NCI-H187 (cell line): ENCODE measurements around the gene SPECC1.
"Not testable (repeated sequence)": the region's sequence is repeated elsewhere in the genome, so short reads cannot be mapped to it uniquely, and the experiment has no call there.

ENCODE experiments used
- DNase-seq, 2 experiments: peaks; one replicate each; lab custom pipeline; 2025; lab: John Stamatoyannopoulos, UW

The SPECC1 gene

DNA sequence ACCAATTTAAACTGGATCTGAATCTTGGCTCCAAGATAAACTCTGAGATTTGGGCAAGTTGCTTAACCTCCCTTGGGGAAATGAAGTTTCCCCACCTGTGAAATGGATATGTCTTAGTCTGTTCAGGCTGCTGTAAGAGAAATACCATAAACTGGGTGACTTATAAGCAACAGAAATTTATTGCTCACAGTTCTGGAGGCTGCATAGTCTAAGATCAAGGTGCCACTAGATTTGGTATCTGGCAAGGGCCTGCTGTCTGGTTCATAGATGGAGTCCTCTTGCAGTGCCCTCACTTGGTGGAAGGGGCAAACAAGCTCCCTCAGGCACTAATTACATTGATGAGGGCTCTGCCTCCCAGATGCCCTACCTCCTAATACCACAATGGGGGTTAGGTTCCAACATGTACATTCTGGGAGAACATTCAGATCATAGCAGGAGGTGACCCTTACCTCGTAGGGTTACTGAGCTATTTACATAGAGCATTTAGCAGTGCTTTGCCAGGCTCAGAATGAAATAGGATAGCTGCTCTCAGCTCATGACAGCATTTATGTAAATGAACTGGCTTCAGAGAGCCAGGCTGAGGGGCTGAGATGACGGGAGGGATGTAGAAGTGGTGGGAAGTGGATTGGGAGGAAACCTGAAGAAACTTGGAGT is 83.9 kb downstream of the SPECC1 start:
- peak in 1 of 2 experiments; percentile 42 for DNase-seq

DNA sequence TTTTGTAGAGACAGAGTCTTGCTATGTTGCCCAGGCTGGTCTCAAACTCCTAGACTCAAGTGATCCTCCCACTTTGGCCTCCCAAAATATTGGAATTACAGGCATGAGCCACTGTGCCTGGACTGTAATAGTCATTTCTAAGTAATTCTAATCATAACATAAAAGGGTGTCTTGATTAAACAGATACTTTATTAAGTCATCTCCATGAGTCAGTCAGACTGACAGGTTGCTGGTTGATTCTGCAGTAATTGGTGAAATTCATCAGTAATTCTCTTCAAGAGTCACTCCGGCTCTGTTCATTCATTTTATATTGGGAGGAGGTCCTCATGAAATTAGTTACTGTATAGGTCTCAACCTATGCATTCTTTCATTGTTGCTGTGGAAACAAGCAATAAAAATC is 85.6 kb downstream of the SPECC1 start:
- DNase-seq = no peak

DNA sequence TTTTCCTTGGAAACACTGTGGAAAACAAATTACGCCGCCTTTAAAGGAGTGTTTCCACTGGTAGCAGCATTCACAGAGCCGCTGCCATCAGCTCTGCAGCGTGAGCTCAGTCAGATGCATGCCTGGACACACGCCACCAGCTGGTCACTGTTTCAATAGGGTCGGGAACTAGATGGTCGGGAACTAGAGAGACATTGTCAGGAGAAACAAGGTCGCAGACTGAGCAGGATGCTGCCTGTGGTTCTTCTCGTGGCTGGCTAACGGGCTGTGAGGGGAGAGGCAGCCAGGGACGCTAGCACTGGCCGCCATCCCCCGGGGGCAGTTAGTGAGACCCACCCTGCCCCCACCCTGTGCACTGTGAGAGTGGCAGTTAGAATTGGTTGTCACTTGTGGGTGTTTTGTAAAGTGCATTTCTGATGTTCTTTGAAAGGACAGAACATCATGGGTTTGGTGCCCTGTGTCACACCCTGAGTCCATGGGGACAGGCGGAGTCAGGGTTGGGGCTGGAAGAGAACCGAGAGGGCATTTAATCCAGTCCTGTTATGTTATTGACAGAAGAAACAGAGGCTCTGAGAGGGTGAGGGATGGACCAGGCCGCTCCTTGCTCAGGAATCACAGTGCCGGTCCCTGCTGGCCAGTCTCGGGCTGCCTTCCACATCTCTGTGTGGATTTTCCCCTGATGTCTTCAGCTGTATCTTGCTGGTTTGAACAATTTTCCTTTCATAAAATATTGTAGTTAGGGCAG is 86.3 kb downstream of the SPECC1 start:
- peak in 1 of 2 experiments; percentile 17 for DNase-seq

DNA sequence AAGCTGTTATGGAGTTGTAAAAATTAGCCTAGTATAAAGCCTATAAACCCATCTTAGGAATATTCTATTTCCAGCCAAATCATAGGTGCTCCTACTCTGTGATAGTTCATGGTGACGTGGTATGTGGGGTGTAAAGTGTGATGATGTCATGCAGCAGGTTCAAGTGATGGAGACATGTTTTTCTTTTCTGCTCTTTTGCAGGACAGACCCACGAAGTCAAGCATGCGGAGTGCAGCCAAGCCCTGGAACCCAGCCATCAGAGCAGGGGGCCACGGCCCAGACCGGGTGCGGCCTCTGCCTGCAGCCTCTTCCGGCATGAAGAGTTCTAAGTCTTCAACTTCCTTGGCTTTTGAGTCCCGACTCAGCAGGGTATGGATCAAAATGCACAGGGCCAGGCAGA is 87.3 kb downstream of the SPECC1 start:
- no peak for DNase-seq

DNA sequence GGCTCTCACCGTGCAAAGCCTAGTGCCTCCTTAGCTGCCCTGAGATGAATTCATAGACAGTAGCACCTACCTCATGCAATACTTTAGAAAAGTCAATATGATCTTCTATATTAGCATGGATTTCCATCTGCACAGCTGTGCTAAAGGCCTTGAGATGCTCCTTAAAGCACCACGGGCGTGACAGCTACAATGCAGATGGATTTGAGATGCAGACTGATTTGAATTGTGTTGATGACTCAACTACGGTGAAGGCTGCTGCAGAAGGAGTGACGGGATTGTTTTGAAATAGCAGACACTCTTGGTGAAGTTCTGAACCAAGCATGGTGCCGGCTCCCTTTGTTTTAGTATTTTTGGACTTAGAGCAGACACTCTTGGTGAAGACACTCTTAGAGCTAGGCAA is 88.2 kb downstream of the SPECC1 start:
- DNase-seq = no peak

DNA sequence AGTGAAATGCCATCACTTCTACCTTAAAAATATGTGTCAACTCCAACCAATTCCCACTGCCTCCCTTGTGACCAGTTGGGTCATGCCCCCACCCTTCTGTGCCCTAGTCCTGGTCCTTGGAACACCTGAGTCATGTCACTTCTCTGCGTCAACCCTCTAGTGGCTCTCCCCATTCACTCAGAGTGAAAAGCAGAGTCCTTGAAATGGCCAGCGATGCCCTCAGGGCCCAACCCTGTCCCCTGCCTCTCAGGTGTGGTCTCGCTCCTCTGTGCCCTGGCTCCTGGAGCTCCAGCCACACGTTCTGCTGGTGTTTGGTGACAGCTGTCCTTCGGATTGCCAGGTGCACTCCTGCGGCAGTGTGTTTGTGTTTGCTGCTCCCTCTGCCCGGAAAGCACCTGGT is 89.2 kb downstream of the SPECC1 start:
- DNase-seq = no peak

DNA sequence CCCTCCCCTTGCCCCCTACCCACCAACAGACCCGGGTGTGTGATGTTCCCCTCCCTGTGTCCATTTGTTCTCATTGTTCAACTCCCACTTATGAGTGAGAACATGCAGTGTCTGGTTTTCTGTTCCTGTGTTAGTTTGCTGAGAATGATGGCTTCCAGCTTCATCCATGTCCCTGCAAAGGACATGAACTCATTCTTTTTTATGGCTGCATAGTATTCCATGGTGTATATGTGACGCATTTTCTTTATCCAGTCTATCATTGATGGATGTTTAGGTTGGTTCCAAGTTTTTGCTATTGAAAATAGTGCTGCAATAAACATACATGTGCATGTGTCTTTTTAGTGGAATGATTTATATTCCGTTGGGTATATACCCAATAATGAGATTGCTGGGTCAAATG is 91.6 kb downstream of the SPECC1 start:
- not testable (repeated sequence) for DNase-seq

DNA sequence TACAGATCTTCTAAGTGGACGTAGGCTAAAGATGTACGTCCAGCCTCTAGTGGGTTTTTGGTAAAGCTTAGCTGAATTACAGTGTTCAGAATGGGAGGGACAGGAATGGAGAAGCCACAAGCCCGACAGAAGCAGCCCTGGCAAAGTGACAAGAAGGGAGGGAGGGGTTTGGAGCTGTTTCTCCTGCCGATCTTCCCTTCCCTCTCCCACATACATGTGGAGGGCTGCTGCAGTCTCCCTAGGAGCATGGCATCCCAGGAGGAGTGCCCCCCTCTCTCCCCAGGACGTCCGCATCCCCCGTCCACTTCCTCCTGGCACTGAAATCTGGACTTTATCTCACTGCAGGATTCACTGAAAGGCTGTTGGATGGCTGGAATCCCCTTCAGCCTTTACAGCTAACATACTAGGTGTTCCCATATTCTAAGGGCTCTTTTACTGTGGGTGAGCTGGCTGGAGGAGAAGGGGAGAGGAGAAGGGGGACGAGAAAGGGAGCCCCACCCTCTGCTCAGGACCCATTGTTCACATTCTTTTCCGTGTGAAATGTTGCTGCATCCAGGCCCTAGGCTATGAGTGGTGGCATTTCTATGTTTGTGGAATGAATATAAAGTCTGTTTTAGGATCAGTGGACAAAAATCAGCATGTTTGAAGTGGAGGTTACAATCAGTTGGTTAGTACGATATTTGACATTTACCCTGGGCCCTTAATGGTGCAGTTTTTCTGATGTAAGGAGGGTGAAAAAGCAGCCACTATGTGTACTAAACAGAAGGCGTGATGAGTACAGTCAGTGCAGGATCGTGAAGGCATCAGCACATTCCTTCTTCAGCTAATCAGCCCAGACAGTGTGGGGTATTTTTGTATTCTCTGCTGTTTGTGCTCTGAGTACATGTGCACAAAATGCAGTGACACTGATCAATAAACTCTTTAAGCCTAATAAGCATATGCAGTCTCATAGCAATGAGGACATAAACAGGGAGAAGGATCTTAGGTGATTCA is 94.6 kb downstream of the SPECC1 start:
- DNase-seq = no peak

DNA sequence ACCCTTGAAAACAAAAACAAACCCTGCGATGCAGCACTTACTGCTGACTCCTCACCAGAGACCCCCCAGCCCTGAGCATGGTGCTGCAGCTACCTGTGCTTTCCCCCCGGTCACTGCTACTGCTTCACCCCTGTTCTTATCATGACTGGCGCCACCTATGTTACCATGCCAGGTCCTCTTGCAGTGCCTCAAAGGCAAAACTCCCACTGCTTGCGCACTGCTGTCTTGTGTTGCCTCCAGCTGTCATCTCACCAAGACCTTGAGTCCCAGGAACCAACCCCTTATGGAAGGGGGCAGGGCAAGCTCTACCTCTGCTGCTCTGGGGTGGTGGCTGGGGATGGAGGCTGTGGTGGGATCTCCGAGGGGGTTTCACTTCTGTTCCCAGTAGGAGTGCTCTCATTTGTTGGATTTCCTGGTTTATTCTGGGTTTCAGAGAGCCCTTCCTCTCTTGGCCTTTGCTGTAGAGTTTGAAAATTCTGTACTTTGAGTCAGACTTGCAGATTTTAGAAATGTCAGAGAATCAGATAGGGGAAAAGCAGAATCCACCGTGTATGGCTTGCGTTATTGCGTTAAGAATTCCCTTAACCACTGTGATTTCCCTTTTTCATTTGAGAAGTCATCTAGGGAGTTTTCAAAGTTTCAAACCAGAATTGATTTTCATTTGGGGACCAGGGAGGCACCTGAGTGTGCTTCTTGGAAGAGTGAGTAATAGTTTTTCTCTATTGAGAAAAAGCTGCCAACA is 96.6 kb downstream of the SPECC1 start:
- DNase-seq = no peak

DNA sequence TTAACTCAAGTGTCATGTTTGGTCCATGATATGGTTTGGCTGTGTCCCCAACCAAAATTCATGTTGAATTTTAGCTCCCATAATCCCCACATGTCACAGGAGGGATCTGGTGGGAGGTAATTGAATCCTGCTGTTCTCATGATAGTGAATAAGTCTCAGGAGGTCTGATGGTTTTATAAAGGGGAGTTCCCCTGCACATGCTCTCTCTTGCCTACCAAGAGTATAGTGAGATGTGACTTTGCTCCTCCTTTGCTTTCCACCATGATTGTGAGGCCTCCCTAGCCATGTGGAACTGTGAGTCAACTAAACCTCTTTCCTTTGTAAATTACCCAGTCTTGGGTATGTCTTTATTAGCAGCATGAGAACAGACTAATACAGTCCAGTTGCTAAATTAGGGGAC is 97.3 kb downstream of the SPECC1 start:
- not testable (repeated sequence) for DNase-seq

DNA sequence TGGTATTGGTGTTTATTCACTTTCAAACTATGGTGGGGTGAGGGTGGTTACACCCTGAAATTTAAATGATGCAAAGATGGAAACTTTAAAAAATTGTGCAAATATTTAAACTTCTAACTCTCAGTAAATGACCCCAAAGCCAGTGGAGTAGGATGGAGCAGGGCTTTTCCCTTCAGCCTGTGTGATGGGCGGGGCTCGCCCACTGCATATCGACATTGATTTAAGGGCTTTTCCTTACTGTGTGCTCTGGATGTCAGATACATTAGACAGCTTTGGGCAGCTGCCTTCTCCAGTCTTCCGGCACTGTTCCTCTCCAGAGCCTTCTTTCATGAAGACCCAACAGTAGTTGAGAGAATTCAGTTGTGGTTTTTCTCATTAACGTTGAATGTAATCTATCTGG is 99.9 kb downstream of the SPECC1 start:
- DNase-seq = no peak

DNA sequence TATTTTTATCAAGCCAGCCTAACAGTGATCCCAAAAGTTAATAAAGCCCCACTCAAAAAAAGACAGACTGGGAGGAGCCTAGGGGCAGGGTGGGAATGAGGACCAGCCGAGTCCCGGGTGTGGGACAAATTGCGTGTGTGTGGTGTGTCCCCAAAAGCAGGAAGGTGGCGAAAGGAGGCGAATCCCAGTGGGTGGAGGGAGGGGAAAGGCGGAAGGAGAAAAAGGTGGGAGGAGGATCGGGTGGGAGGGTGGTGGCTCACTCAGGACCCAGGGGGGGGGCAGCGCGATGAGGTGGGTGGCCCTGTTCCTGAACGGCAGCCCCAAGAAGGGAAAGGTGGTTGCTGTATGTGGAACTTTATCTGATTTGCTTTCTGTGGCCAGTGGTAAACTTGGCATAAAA is 102.4 kb downstream of the SPECC1 start:
- DNase-seq = no peak

DNA sequence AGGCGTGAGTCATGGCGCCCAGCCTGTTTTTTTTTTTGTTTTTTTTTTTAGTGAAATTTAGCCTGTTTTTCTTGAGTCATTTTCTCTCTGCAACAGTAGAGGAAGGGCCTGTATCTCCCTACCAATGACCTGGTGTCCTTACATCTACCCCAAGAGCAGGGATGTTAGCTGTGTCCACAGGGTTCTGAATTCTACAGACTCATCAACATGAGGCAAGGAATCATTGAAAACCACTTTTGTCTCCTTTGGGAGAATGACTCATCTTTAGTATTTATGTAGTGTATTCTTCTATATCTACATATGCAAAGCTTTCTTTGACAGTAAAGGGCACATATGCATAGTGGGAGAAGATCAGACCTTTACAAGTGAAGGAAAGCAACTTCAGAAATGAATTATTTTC is 105.3 kb downstream of the SPECC1 start:
- DNase-seq = no peak

DNA sequence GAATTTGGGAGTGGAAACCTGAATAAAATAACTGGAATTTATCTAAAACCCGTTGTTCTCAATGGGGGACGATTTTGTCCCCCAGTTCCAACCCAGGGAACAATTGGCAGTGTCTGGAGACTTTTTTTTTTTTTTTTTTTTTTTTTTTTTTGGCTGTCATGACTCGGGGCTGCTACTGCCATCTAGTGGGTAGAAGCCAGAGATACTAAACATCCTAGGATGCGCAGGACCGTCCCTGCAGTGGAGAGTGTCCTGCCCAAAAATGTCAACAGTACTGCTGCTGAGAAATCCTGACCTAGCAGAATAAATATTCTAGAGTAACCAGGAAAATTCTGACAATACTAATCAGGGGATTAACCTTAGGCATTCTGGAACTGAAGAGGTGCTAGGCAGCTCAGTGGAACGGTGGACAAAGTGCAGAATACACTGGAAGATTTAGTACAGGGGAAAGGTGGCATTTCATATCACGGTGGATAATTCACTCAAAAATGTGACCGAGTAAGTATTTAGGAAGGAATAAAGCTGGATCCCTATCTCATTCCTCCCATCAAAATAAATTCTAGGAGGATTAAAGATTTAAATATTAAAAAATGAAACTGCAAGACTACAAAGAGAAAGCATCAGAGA is 107.6 kb downstream of the SPECC1 start:
- no peak for DNase-seq

DNA sequence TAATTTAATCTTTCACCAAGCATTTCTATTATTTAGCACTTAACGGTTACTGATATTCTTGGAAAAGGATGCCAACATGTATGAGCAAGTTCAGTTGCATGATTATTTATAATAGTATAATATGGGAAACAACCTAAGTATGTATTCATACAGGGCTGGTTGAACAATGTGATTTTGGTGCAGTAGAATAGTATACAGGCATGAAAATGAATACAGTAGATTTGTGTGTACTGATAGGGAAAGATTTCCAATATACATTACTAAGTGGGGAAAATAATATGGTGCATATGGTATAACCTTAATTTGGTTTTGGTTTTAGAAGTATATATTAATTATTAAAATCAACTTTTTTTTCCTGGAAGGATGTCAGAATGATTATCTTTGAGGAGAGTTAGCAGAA is 109.1 kb downstream of the SPECC1 start:
- no peak for DNase-seq

DNA sequence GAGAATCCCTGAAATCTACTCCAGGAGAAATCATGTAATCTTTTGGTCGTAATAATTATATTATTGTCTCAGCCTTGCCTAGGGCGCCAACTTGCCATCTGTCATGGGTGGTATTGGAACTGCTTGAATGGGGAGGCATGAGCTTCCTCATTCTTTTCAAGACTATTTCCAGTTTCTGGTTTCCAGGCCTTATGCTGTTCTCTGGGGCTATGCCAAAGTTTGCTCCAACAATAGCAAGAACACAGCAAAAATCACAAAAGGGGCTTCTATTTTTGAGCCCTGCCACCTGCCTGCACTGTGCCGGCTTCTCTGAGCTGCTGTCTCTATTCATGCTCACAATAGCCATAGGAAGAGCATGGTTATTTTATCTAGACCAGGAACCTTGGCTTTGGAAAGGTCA is 111.7 kb downstream of the SPECC1 start:
- no peak for DNase-seq

DNA sequence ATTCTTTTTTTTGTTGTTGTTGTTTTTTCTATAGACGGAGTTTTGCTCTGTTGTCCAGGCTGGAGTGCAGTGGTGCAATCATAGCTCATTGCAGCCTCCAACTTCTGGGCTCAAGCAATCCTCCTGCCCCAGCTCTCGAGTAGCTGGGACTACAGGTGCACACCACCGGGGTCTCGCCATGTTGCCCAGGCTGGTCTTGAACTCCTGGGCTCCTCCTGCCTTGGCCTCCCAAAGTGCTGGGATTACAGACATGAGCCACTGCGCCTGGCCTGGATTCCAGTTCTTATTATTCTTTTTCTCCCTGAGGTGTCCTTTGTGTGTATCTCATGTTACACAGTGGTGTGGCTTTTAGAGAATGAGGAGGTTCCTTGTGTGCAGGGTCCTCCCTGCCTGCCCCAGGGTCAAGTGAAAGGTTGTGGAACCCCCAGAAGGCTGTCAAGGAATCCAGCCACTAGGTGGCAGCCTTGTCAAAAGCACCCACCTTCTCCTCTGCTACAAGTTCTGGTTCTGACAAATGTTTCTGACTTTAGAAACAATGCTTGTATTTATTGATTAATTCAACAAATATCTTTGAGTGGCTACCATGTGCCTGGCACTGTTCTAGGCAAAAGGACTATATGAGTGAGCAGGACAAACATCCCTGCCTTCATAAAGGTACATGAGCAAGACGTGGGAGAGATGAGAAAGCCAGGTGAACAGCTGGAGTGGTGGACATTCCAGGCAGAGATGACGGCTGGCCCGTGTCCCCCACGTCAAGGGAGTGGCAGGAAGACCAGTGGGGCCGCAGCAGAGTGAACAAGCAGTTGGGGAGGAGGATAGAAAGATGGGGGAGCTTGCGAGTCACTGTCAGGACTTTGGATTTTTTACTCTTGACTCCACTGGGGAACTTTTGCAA is 112.4 kb downstream of the SPECC1 start:
- no peak for DNase-seq

DNA sequence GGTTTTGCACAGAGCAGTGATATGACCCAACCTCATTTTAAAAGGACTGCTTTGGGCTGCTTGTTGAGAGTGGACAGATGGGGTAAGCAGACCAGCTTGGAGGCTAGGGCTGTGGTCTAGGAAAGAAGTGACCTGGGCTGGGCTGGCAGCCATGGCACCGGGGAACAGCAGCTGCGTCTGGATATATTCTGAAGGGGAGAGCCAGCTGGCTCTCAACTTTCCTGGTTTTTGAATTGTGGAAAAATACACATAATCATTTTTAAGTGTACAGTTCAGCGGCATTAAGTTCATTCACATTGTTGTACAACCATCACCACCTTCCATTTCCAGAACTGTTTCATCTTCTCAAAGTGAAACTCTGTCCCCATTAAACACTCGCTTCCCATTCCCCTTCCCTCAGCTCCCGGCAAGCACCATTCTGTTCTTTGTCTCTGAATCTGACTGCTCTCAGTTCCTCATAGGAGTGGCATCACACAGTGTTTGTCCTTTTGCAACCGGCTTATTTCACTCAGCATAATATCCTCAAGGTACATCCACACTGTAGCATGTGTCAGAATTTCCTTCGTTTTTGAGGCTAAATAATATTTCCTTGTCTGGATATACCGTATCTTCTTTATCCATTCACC is 113.2 kb downstream of the SPECC1 start:
- DNase-seq = no peak

DNA sequence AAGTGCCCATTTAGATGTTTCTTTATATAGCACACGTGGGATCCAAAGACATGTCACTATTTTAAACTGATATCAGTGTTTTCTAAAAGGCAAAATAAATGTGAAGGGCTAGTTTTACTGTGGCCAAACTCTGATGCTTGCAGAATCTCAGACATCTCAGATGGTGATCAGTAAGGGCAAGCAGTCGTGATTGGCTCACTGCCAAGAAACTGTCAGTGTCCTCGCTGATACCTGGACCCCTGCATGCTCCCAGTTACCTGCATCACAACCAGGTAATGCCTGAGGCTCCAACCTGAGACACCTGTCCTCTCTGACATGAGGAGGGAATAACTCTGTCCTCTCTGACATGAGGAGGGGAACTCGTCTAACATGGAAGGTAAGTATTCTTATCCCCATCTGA is 114.0 kb downstream of the SPECC1 start:
- no peak for DNase-seq

DNA sequence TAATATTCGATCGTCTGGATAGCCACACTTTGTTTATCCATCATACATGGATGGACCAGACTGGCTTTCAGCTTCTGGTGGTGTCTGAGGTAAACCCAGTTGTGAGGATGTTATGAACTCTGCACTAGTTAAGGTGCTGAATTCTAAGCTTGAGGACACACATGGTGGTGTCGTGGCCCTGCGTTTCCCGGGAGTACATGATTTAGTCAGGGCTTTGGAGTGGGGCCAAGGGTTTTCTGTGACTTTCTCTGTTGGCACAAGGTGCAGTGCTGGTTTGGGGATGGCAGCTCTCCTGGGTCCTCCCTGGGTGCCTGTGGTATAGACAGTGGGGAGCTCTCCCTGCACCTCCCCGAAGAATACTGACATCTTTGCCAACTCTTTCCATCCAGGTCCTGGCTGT is 116.6 kb downstream of the SPECC1 start:
- no peak for DNase-seq
